ENCODE results near the gene CIBAR2. TPM values are rescaled to one million over a fixed set of nuclear protein-coding genes. Genes with fewer than 3 reads are reported as not detected.

Gene CIBAR2
- total and polyA plus RNA-seq, 9 donors: 0.18 to 13.0 (median 1.4) TPM; not detected in 3

GRCh38 chr16:85149776-85150175 is 37.5 kb upstream of the CIBAR2 start:
- no peak overlapping the region for H3K27ac ChIP-seq
- H3K4me1 ChIP-seq (ENCODE audit: insufficient read depth): peaks cover 20% of the 10 kb centered on the region
- no peak overlapping the region for H3K4me3 ChIP-seq
- 64 to 73% (median 70%) methylated on average over 11 to 14 of the region's 14 CpGs for WGBS, 3 donors
- no peaks in the 10 kb centered on the region for H3K27me3 ChIP-seq
- intact Hi-C loops (cut with DNase I): no loop called here
- H3K36me3 ChIP-seq: no peaks in the 10 kb centered on the region
- H3K9me3 ChIP-seq: no peaks in the 10 kb centered on the region
- no peak for DNase-seq
- TF ChIP-seq EP300 (IDR thresholded peaks at IDR 0.05) (no peak), CTCF (IDR thresholded peaks at IDR 0.05) (no peak), POLR2A (IDR thresholded peaks at IDR 0.05) (no peak)

GRCh38 chr16:85148931-85149330 is 36.7 kb upstream of the CIBAR2 start:
- H3K4me3 ChIP-seq: no peak overlapping the region
- no peak for DNase-seq
- H3K9me3 ChIP-seq: no peaks in the 10 kb centered on the region
- TF ChIP-seq POLR2A (IDR thresholded peaks at IDR 0.05): no peak
- no peak for TF ChIP-seq EP300 (IDR thresholded peaks at IDR 0.05)
- TF ChIP-seq CTCF (IDR thresholded peaks at IDR 0.05): no peak
- H3K27ac ChIP-seq: no peak overlapping the region
- intact Hi-C loops (cut with DNase I): no loop called here
- 45 to 60% (median 53%) methylated on average over 9 of the region's 9 CpGs for WGBS, 3 donors
- H3K4me1 ChIP-seq (ENCODE audit: insufficient read depth): peaks cover 20% of the 10 kb centered on the region
- H3K27me3 ChIP-seq: no peaks in the 10 kb centered on the region
- H3K36me3 ChIP-seq: no peaks in the 10 kb centered on the region

- DNase-seq: peak in 2 of 5 donors; percentile 55 to 64
Observed at GRCh38 chr16:85146922-85147651, 34.8 kb upstream of the CIBAR2 start.

GRCh38 chr16:85146532-85146797 is 34.2 kb upstream of the CIBAR2 start:
- no peaks in the 10 kb centered on the region for H3K36me3 ChIP-seq
- TF ChIP-seq POLR2A (IDR thresholded peaks at IDR 0.05) (no peak), CTCF (IDR thresholded peaks at IDR 0.05) (no peak), EP300 (IDR thresholded peaks at IDR 0.05) (no peak)
- intact Hi-C loops (cut with DNase I): no loop called here
- WGBS, 3 donors: 75 to 79% (median 76%) methylated on average over 4 of the region's 4 CpGs
- no peaks in the 10 kb centered on the region for H3K9me3 ChIP-seq
- peaks cover 8% of the 10 kb centered on the region for H3K4me1 ChIP-seq (ENCODE audit: insufficient read depth)
- H3K27me3 ChIP-seq: no peaks in the 10 kb centered on the region
- DNase-seq: no peak
- H3K27ac ChIP-seq: peak overlapping the region in 1 of 2 donors; percentile 55
- H3K4me3 ChIP-seq: no peak overlapping the region

More at GRCh38 chr16:85146922-85147651, 34.8 kb upstream of the CIBAR2 start:
- peak overlapping the region in 1 of 2 donors; percentile 55 for H3K27ac ChIP-seq
- intact Hi-C loops (cut with DNase I): no loop called here
- no peaks in the 10 kb centered on the region for H3K27me3 ChIP-seq
- H3K36me3 ChIP-seq: no peaks in the 10 kb centered on the region
- 39 to 44% (median 43%) methylated on average over 27 of the region's 27 CpGs for WGBS, 3 donors
- no peak for TF ChIP-seq POLR2A (IDR thresholded peaks at IDR 0.05)
- no peak for TF ChIP-seq CTCF (IDR thresholded peaks at IDR 0.05)
- no peak for TF ChIP-seq EP300 (IDR thresholded peaks at IDR 0.05)
- H3K4me3 ChIP-seq: no peak overlapping the region
- peaks cover 14% of the 10 kb centered on the region for H3K4me1 ChIP-seq (ENCODE audit: insufficient read depth)
- H3K9me3 ChIP-seq: no peaks in the 10 kb centered on the region

Measured in ovary (tissue), 9 donors.